HepG2 (cell line): ENCODE measurements around the gene DGCR2. TPM values are rescaled to one million over a fixed set of nuclear protein-coding genes. Genes with fewer than 3 reads are reported as not detected.

Experiments
- ATAC-seq: fragments of 200-7000 bp; cut with Tn5 transposase; 3 replicates; pipeline ENCODE4 v1.9.1; 2020; ENCODE audit warnings: mild to moderate bottlenecking, moderate library complexity
- Bru-seq: library from RNA; stranded (reverse); fragments of 400-500 nt; gene quantifications from one replicate; lab custom pipeline; 2021; lab: Mats Ljungman, UMichigan
- BruChase-seq, 2 experiments: library from RNA; stranded (reverse); fragments of 400-500 nt; gene quantifications; one replicate each; lab custom pipeline; 2021; lab: Mats Ljungman, UMichigan
- BruUV-seq: library from RNA; stranded (reverse); fragments of 400-500 nt; replicated peaks from 2 replicates; lab custom pipeline; 2021; lab: Mats Ljungman, UMichigan
- CTCF ChIA-PET: fragments of 300-600 bp; formaldehyde crosslinking; extraction: SDS; loops from one replicate; lab custom pipeline; 2021; ENCODE audit warnings: low total read pairs, inconsistent platforms, low intra/inter-chr PET ratio; lab: Yijun Ruan, JAX
- POLR2A ChIA-PET: fragments of 350-600 bp; sonication (Branson Sonifier 250); formaldehyde crosslinking; loops from one replicate; lab custom pipeline; 2020; ENCODE audit warnings: antibody characterized with exemption, inconsistent platforms; lab: Yijun Ruan, JAX
- DNase-seq: peaks from one replicate; pipeline ENCODE4 v3.0.0-alpha.2; 2015; ENCODE audit warnings: low spot score
- FAIRE-seq: peaks from 3 replicates; lab custom pipeline; 2011; peaks lifted over from hg19 to GRCh38; lab: Jason Lieb, UNC
- H2AFZ ChIP-seq: one replicate; pipeline ENCODE4 v1.6.1; 2011; ENCODE audit warnings: low read length, inconsistent platforms
- H3K27ac ChIP-seq: fragments of 300-600 bp; 3 replicates; pipeline ENCODE4 v1.8.0; 2011; ENCODE audit warnings: mixed run types, mild to moderate bottlenecking, mixed read lengths, low read length, inconsistent platforms; ENCODE audit not compliant: insufficient read depth; ENCODE audit errors: extremely low read length
- H3K27me3 ChIP-seq, 2 experiments: fragments of 200-600 bp in 1 of 2; 2 replicates in 1 of 2; 3 replicates in 1 of 2; pipeline versions ENCODE4 v1.6.0 to v1.8.0; 2011; ENCODE audit warnings: low read length in 2 of 2, mild to moderate bottlenecking in 2 of 2, moderate library complexity in 2 of 2, inconsistent platforms in 1 of 2; ENCODE audit not compliant: insufficient read depth in 2 of 2, control insufficient read depth in 1 of 2
- H3K36me3 ChIP-seq, 2 experiments: fragments of 200-600 bp in 1 of 2; replicated peaks in 1 of 2; 2 replicates in 1 of 2; 3 replicates in 1 of 2; pipeline versions ENCODE4 v1.5.1 to v1.8.0; 2011; ENCODE audit warnings: low read length in 2 of 2, inconsistent platforms in 1 of 2; ENCODE audit not compliant: insufficient read depth in 2 of 2, control insufficient read depth in 1 of 2
- H3K4me1 ChIP-seq: 2 replicates; pipeline ENCODE4 v1.5.1; 2012; ENCODE audit warnings: low read length, inconsistent platforms; ENCODE audit not compliant: insufficient read depth
- H3K4me2 ChIP-seq: 2 replicates; pipeline ENCODE4 v1.6.0; 2011; ENCODE audit warnings: low read depth, low read length, inconsistent platforms
- H3K4me3 ChIP-seq, 3 experiments: fragments of 200-600 bp in 1 of 3; sonication (generic), shearing (Covaris generic) in 1 of 3; replicated peaks in 1 of 3; 2 replicates each; pipeline ENCODE4 v1.5.1; 2011 to 2016; ENCODE audit warnings: low read length in 3 of 3, inconsistent platforms in 2 of 3, low read depth in 2 of 3, mild to moderate bottlenecking in 2 of 3, control low read depth in 1 of 3, mixed read lengths in 1 of 3; ENCODE audit not compliant: insufficient read depth in 1 of 3
- H3K79me2 ChIP-seq: one replicate; pipeline ENCODE4 v1.6.1; 2011; ENCODE audit warnings: low read length, inconsistent platforms; ENCODE audit not compliant: insufficient read depth
- H3K9ac ChIP-seq: 2 replicates; pipeline ENCODE4 v1.6.0; 2011; ENCODE audit warnings: mild to moderate bottlenecking, low read depth, low read length, inconsistent platforms; ENCODE audit not compliant: insufficient read depth
- H3K9me3 ChIP-seq: 2 replicates; pipeline ENCODE4 v1.5.1; 2012; ENCODE audit warnings: mild to moderate bottlenecking, low read length
- H4K20me1 ChIP-seq: 2 replicates; pipeline ENCODE4 v1.6.0; 2011; ENCODE audit warnings: inconsistent platforms, mild to moderate bottlenecking, low read length, moderate library complexity; ENCODE audit not compliant: insufficient read depth
- ARID4A ChIP-seq: sonication (generic); formaldehyde crosslinking; IDR thresholded peaks from 2 replicates; pipeline ENCODE4 v1.5.0; 2020; ENCODE audit warnings: mild to moderate bottlenecking, missing genetic modification reagents, borderline replicate concordance
- ETV6 ChIP-seq: sonication (generic); formaldehyde crosslinking; conservative IDR thresholded peaks from 2 replicates; pipeline ENCODE4 v1.4.0; 2020; ENCODE audit warnings: missing genetic modification reagents
- HNF4A ChIP-seq: sonication (generic); formaldehyde crosslinking; IDR thresholded peaks from 2 replicates; pipeline ENCODE4 v1.4.0; 2020; ENCODE audit warnings: missing genetic modification reagents
- MXD4 ChIP-seq: IDR thresholded peaks from 2 replicates; pipeline ENCODE4 v1.6.1; 2016; ENCODE audit warnings: mild to moderate bottlenecking, missing biosample characterization, missing genetic modification reagents
- POLR2A ChIP-seq, 2 experiments: IDR thresholded peaks; 2 replicates each; pipeline ENCODE4 v1.6.1; 2011; ENCODE audit warnings: low read depth in 2 of 2, low read length in 2 of 2, mild to moderate bottlenecking in 1 of 2, moderate library complexity in 1 of 2; ENCODE audit not compliant: insufficient read depth in 1 of 2
- TEAD3 ChIP-seq: optimal IDR thresholded peaks from 2 replicates; pipeline ENCODE3; 2016; ENCODE audit warnings: borderline replicate concordance
- TGIF2 ChIP-seq: IDR thresholded peaks from 2 replicates; pipeline ENCODE4 v1.6.1; 2016; ENCODE audit warnings: control low read depth, missing compliant biosample characterization
- ZIK1 ChIP-seq: sonication (generic); formaldehyde crosslinking; IDR thresholded peaks from 2 replicates; pipeline ENCODE4 v1.5.0; 2020; ENCODE audit warnings: mild to moderate bottlenecking, low read depth, missing genetic modification reagents, borderline replicate concordance
- ZNF75D ChIP-seq: sonication (generic); formaldehyde crosslinking; IDR thresholded peaks from 2 replicates; pipeline ENCODE4 v1.8.1; 2023; ENCODE audit warnings: missing genetic modification reagents, mild to moderate bottlenecking, borderline replicate concordance
- ZNF761 ChIP-seq: sonication (generic); formaldehyde crosslinking; conservative IDR thresholded peaks from 2 replicates; pipeline ENCODE4 v1.4.0; 2020; ENCODE audit warnings: mild to moderate bottlenecking, missing genetic modification reagents
- ZNF773 ChIP-seq: sonication (generic); formaldehyde crosslinking; IDR thresholded peaks from 2 replicates; pipeline ENCODE4 v1.4.0; 2020; ENCODE audit warnings: missing genetic modification reagents, borderline replicate concordance
- ZNF781 ChIP-seq: sonication (generic); formaldehyde crosslinking; IDR thresholded peaks from 2 replicates; pipeline ENCODE4 v1.5.1; 2020; ENCODE audit warnings: borderline replicate concordance, mild to moderate bottlenecking, missing genetic modification reagents; ENCODE audit errors: not compliant biosample characterization
- WGBS: methylation state at CpG from one replicate; pipeline ENCODE4 v1.1.6; 2017; ENCODE audit warnings: low lambda C conversion rate; 5-methylcytosine and 5-hydroxymethylcytosine counted together
- in situ Hi-C: cut with HindIII; loops from 2 replicates; pipeline ENCODE4 v1.10.0; 2017; ENCODE audit warnings: low pct_unique_long_range_greater_than_20kb; ENCODE audit not compliant: extremely low pct_ligation_motif_present
- intact Hi-C: fragments of 100-400 bp; cut with micrococcal nuclease; formaldehyde crosslinking; loops from one replicate; pipeline ENCODE4 v1.10.0; 2022; ENCODE audit not compliant: unreplicated experiment
- long read RNA-seq, 2 experiments: library from RNA in 1 of 2; library from polyadenylated mRNA in 1 of 2; stranded (forward) in 1 of 2; unstranded in 1 of 2; transcript quantifications; one replicate each; pipeline ENCODE4 v2.0.0, GENCODE V29; 2019 to 2022
- polyA minus RNA-seq, 3 experiments: library from RNA; depleted of rRNA, polyadenylated mRNA; stranded (reverse); fragments of >200 nt; gene quantifications; 2 replicates each; pipeline ENCODE4 v1.2.3, GENCODE V29; 2011; ENCODE audit warnings: low replicate concordance in 1 of 3
- polyA plus RNA-seq, 8 experiments: library from polyadenylated mRNA; depleted of rRNA in 3 of 8; stranded (reverse) in 7 of 8; unstranded in 1 of 8; fragments of >200 nt; fragmentation: Illumina TruSeq in 4 of 8; extraction: Trizol in 4 of 8; gene quantifications; 2 replicates each; pipeline versions ENCODE4 v1.2.1 to v1.2.3, GENCODE V29; 2011 to 2016; ENCODE audit warnings: low read depth in 4 of 8, missing spikeins in 1 of 8, mixed read lengths in 1 of 8; ENCODE audit not compliant: insufficient read depth in 1 of 8
- total RNA-seq, 5 experiments: library from RNA; depleted of rRNA; stranded (reverse); fragments of >200 nt; fragmentation: Illumina TruSeq; extraction: Trizol; gene quantifications; 2 replicates each; pipeline ENCODE4 v1.2.3, GENCODE V29; 2016; ENCODE audit warnings: low read depth in 1 of 5
- TF ChIP-seq, protein P1 (sequence below): sonication (generic); formaldehyde crosslinking; IDR thresholded peaks from 2 replicates; pipeline ENCODE4 v1.8.1; 2023; ENCODE audit warnings: mild to moderate bottlenecking, inconsistent platforms, moderate library complexity, missing genetic modification reagents, borderline replicate concordance

DGCR2 gene
- total RNA-seq (2016; rRNA removed; fragmentation: Illumina TruSeq; extraction: Trizol) (13.1 and 35.3 TPM in 2 replicates), polyA plus RNA-seq (2011; rRNA removed) (23.1 and 27.6 TPM in 2 replicates), polyA minus RNA-seq (2011; rRNA and poly(A)+ RNA removed; ENCODE audit: low replicate concordance) (21.9 and 57.1 TPM in 2 replicates), Bru-seq, nascent RNA (percentile 76 among the genes with signal in this experiment), BruChase-seq, experiment 1, labeled RNA remaining after a 6-hour chase (percentile 79 among the genes with signal in this experiment), BruChase-seq, experiment 2, labeled RNA remaining after a 2-hour chase (percentile 78 among the genes with signal in this experiment)
- total RNA-seq (2016; cell fraction: cytosol; rRNA removed; fragmentation: Illumina TruSeq; extraction: Trizol; ENCODE audit: low read depth), result 3.2 and 3.3 TPM in 2 replicates
- 11.4 and 34.3 TPM in 2 replicates for total RNA-seq (2016; cell fraction: insoluble cytoplasmic fraction; rRNA removed; fragmentation: Illumina TruSeq; extraction: Trizol)
- 7.2 and 7.5 TPM in 2 replicates for total RNA-seq (2016; cell fraction: membrane; rRNA removed; fragmentation: Illumina TruSeq; extraction: Trizol)
- total RNA-seq (2016; cell fraction: nucleus; rRNA removed; fragmentation: Illumina TruSeq; extraction: Trizol), result 34.8 and 37.6 TPM in 2 replicates
- 25.5 and 27.7 TPM in 2 replicates for polyA plus RNA-seq (2011; cell fraction: cytosol; rRNA removed)
- 29.9 and 34.4 TPM in 2 replicates for polyA plus RNA-seq (2011; cell fraction: nucleus; rRNA removed)
- 25.6 and 27.4 TPM in 2 replicates for polyA plus RNA-seq (2012)
- 1.5 TPM in 2 replicates for polyA plus RNA-seq (2016; cell fraction: cytosol; fragmentation: Illumina TruSeq; extraction: Trizol; ENCODE audit: low read depth)
- polyA plus RNA-seq (2016; cell fraction: insoluble cytoplasmic fraction; fragmentation: Illumina TruSeq; extraction: Trizol; ENCODE audit: low read depth), result 10.5 and 13.9 TPM in 2 replicates
- polyA plus RNA-seq (2016; cell fraction: membrane; fragmentation: Illumina TruSeq; extraction: Trizol; ENCODE audit: low read depth), result 3.2 and 3.5 TPM in 2 replicates
- polyA plus RNA-seq (2016; cell fraction: nucleus; fragmentation: Illumina TruSeq; extraction: Trizol; ENCODE audit: insufficient read depth, low read depth), result 46.9 and 47.1 TPM in 2 replicates
- polyA minus RNA-seq (2011; cell fraction: cytosol; rRNA and poly(A)+ RNA removed), result 20.8 and 23.5 TPM in 2 replicates
- 18.0 and 21.3 TPM in 2 replicates for polyA minus RNA-seq (2011; cell fraction: nucleus; rRNA and poly(A)+ RNA removed)
- long read RNA-seq, experiment 1, full-length matches to known transcripts, result 6 of 34 reads
- long read RNA-seq, experiment 1, partial matches to known transcripts, result 4 of 34 reads
- long read RNA-seq, experiment 1, other reads (novel, unspliced or antisense), result 24 of 34 reads
- long read RNA-seq, experiment 2, full-length matches to known transcripts, result 22 of 120 reads
- long read RNA-seq, experiment 2, partial matches to known transcripts, result 70 of 120 reads
- long read RNA-seq, experiment 2, other reads (novel, unspliced or antisense), result 28 of 120 reads

DNA sequence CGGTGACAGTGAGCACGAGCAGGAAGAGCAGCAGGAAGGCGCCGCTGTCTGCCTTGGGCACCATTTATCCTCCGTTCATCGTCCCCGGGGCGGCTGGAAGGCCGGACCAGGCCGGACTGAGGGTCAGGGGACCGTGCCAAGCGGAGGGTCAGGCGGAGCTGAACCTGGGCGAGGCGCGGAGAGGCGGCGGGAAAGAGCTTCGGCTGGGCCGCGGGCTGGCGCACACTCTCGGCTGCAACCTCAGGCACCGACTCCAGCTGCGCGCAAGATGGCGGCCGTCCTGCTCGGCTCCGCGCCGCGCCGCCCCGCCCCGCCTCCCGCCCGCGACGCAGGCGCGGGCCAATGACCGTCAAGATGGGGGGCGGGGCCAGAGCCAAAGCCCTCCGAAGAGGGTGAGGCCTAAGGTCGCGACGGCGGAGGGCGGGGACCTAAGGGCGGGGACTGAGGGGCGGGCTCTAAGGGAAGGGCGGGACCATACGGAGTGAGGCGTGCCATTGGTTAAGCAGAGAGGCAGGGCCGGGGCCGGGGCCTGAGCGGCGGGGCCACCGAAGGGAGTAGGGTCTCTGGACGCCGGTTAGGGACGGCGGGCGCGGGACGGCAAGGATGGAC is at the start of gene DGCR2:
DGCR2 (minus strand) TSS at position 270 of the 609 bp plus-strand sequence; CDS start at position 64, 206 bp downstream.
- ChIA-PET CTCF (no interaction called here), POLR2A (interaction anchor here (1.0 to 4.1 kb wide), 9 partner anchors 11 to 358 kb away, joined by 3 to 22 read pairs (median 4); partner anchors contain the start of genes C22orf39, CDC45, CLTCL1 and ESS2)
- 0% methylated on average over 12 of the region's 67 CpGs for WGBS
- Histone ChIP-seq H3K4me2 (peak within 1 kb of the TSS; percentile 99), H3K36me3 (peaks cover 4 to 12% of the 10 kb centered on the region in 2 experiments; a peak in 3 of 5 replicates), H3K4me1 (peaks cover 70% of the 10 kb centered on the region), H4K20me1 (peaks cover 36% of the 10 kb centered on the region), H3K79me2 (peaks cover 44% of the 10 kb centered on the region), H3K9ac (peak within 1 kb of the TSS; percentile 93), H3K4me3 (peak within 1 kb of the TSS; percentile 90 to 97 (median 97)), H3K27ac (peak within 1 kb of the TSS; percentile 87), H2AFZ (peak within 1 kb of the TSS; percentile 62), H3K9me3 (no peaks in the 10 kb centered on the region), H3K27me3 (peaks cover 2 to 30% of the 10 kb centered on the region in 2 experiments; a peak in 4 of 5 replicates)
- intact Hi-C loops, result no loop called here
- in situ Hi-C loops, result no loop called here
- no TSS peak for BruUV-seq
- FAIRE-seq (peak; percentile 74), ATAC-seq (peak; percentile 92), DNase-seq (peak; percentile 91)
- TF ChIP-seq ZIK1 (CRISPR knock-in tag) (peak; percentile 27; the same call in 1 of the 2 replicates), ZNF75D (CRISPR knock-in tag) (no peak), ZNF781 (CRISPR knock-in tag) (no peak), ARID4A (peak; percentile 75; the same call in 1 of the 2 replicates), POLR2A (IDR thresholded peaks at IDR 0.05; ENCODE audit: insufficient read depth in 1 of 2, low read depth in 2 of 2, low read length in 2 of 2) (peak; percentile 63 to 94), ZNF773 (no peak), TEAD3 (CRISPR knock-in tag) (no peak), HNF4A (CRISPR knock-in tag) (no peak), MXD4 (CRISPR knock-in tag) (no peak), ZNF761 (CRISPR knock-in tag) (no peak), ETV6 (CRISPR knock-in tag) (no peak), TGIF2 (CRISPR knock-in tag) (peak; percentile 27; the same call in 1 of the 2 replicates)
- TF ChIP-seq, protein P1, sequence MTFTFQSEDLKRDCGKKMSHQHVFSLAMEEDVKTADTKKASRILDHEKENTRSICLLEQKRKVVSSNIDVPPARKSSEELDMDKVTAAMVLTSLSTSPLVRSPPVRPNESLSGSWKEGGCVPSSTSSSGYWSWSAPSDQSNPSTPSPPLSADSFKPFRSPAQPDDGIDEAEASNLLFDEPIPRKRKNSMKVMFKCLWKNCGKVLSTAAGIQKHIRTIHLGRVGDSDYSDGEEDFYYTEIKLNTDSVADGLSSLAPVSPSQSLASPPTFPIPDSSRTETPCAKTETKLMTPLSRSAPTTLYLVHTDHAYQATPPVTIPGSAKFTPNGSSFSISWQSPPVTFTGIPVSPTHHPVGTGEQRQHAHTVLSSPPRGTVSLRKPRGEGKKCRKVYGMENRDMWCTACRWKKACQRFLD (CRISPR knock-in tag), result no peak
